A549 (cell line): ENCODE data around the gene MGAT2. TPM values are rescaled to one million over a fixed set of nuclear protein-coding genes. Genes with fewer than 3 reads are reported as not detected.

Experiments used
- ATAC-seq, 2 experiments: fragments of 200-7000 bp in 1 of 2; fragments of >200 bp in 1 of 2; cut with Nextera tagmentation in 1 of 2; cut with Tn5 transposase in 1 of 2; 3 replicates each; pipeline versions ENCODE4 v1.8.0 to v1.9.1; 2018 to 2020; ENCODE audit warnings: mild to moderate bottlenecking in 1 of 2, moderate library complexity in 1 of 2
- CTCF ChIA-PET: fragments of 300-600 bp; sonication (Branson Sonifier 250); formaldehyde crosslinking; extraction: SDS; loops from one replicate; lab custom pipeline; 2021; ENCODE audit warnings: antibody characterized with exemption, inconsistent platforms; lab: Yijun Ruan, JAX
- POLR2A ChIA-PET: fragments of 350-600 bp; formaldehyde crosslinking; extraction: SDS; loops from one replicate; lab custom pipeline; 2021; ENCODE audit warnings: antibody characterized with exemption, inconsistent platforms; lab: Yijun Ruan, JAX
- DNase-seq, 2 experiments: peaks; one replicate each; pipeline versions ENCODE4 v3.0.0 to v3.0.0-alpha.2; 2011 to 2016; ENCODE audit warnings: low read depth in 1 of 2, low spot score in 1 of 2
- FAIRE-seq: peaks from 2 replicates; lab custom pipeline; 2011; peaks lifted over from hg19 to GRCh38; lab: Jason Lieb, UNC
- H3K27ac ChIP-seq, 2 experiments: fragments of >200 bp; sonication (Bioruptor Twin); formaldehyde crosslinking; 3 replicates each; pipeline ENCODE4 v1.5.1; 2016 to 2017
- H3K4me1 ChIP-seq: fragments of >200 bp; sonication (Bioruptor Twin); formaldehyde crosslinking; 3 replicates; pipeline ENCODE4 v1.6.1; 2016
- H3K4me2 ChIP-seq: fragments of >200 bp; sonication (Bioruptor Twin); formaldehyde crosslinking; 3 replicates; pipeline ENCODE4 v1.6.1; 2016
- H3K4me3 ChIP-seq: fragments of >200 bp; sonication (Bioruptor Twin); formaldehyde crosslinking; 3 replicates; pipeline ENCODE4 v1.5.1; 2016
- H3K9me3 ChIP-seq: fragments of >200 bp; sonication (Bioruptor Twin); formaldehyde crosslinking; 3 replicates; pipeline ENCODE4 v1.6.1; 2016
- CBX2 ChIP-seq: fragments of 200-600 bp; sonication (generic); IDR thresholded peaks from 2 replicates; pipeline ENCODE4 v1.6.1; 2016; ENCODE audit warnings: low read depth, mild to moderate bottlenecking, borderline replicate concordance
- CEBPB ChIP-seq, 2 experiments: fragments of >200 bp in 1 of 2; sonication (Bioruptor Twin) in 1 of 2; formaldehyde crosslinking in 1 of 2; IDR thresholded peaks; 2 replicates each; pipeline ENCODE4 v1.6.1; 2012 to 2016
- CHD2 ChIP-seq: fragments of 150-350 bp; IDR thresholded peaks from 2 replicates; pipeline ENCODE4 v1.6.1; 2014; ENCODE audit warnings: low read length; ENCODE audit not compliant: partially characterized antibody
- EHF ChIP-seq: fragments of 250-450 bp; sonication (Bioruptor Pico); IDR thresholded peaks from 2 replicates; pipeline ENCODE4 v1.5.0; 2020; ENCODE audit warnings: mild to moderate bottlenecking
- ELK1 ChIP-seq: fragments of 150-350 bp; IDR thresholded peaks from 2 replicates; pipeline ENCODE4 v1.6.1; 2014; ENCODE audit warnings: low read depth, mild to moderate bottlenecking, low read length
- EP300 ChIP-seq, 2 experiments: fragments of >200 bp; sonication (Bioruptor Twin); formaldehyde crosslinking; IDR thresholded peaks; 2 replicates in 1 of 2; 3 replicates in 1 of 2; pipeline ENCODE4 v1.6.1; 2016 to 2017
- ESRRA ChIP-seq: fragments of 150-350 bp; IDR thresholded peaks from 2 replicates; pipeline ENCODE4 v1.6.1; 2014; ENCODE audit warnings: mild to moderate bottlenecking, low read length, borderline replicate concordance
- FOSB ChIP-seq: fragments of 250-450 bp; sonication (Bioruptor Pico); IDR thresholded peaks from 2 replicates; pipeline ENCODE4 v1.5.0; 2020; ENCODE audit warnings: mild to moderate bottlenecking, moderate library complexity
- HMGXB4 ChIP-seq: fragments of 250-450 bp; sonication (Bioruptor Pico); IDR thresholded peaks from 2 replicates; pipeline ENCODE4 v1.5.0; 2021; ENCODE audit warnings: mild to moderate bottlenecking, moderate library complexity, borderline replicate concordance
- HOXB13 ChIP-seq: fragments of 250-450 bp; sonication (Bioruptor Pico); IDR thresholded peaks from 2 replicates; pipeline ENCODE4 v1.5.0; 2020; ENCODE audit warnings: low read depth, mild to moderate bottlenecking, moderate library complexity
- JUNB ChIP-seq: fragments of >200 bp; sonication (Bioruptor Twin); formaldehyde crosslinking; IDR thresholded peaks from 2 replicates; pipeline ENCODE4 v1.6.1; 2016
- KDM1A ChIP-seq: fragments of 200-600 bp; sonication (generic); IDR thresholded peaks from 2 replicates; pipeline ENCODE4 v1.6.1; 2016; ENCODE audit warnings: low read depth, mild to moderate bottlenecking
- KDM5A ChIP-seq: fragments of 200-600 bp; sonication (generic); IDR thresholded peaks from 2 replicates; pipeline ENCODE4 v1.6.1; 2016; ENCODE audit warnings: antibody characterized with exemption, mild to moderate bottlenecking
- MAFK ChIP-seq: fragments of 450-650 bp; IDR thresholded peaks from 2 replicates; pipeline ENCODE4 v1.6.1; 2014; ENCODE audit not compliant: partially characterized antibody
- MYC ChIP-seq: IDR thresholded peaks from 2 replicates; pipeline ENCODE4 v1.6.1; 2012; ENCODE audit warnings: mild to moderate bottlenecking, inconsistent platforms, low read length, improper control_type of control experiment, borderline replicate concordance
- PHF8 ChIP-seq: fragments of 200-600 bp; sonication (generic); IDR thresholded peaks from 2 replicates; pipeline ENCODE4 v1.6.1; 2016; ENCODE audit warnings: low read depth, mild to moderate bottlenecking, antibody characterized with exemption, moderate library complexity, borderline replicate concordance
- POLR2AphosphoS2 ChIP-seq: conservative IDR thresholded peaks from 2 replicates; pipeline ENCODE4 v1.6.1; 2012; ENCODE audit warnings: low read length, improper control_type of control experiment, inconsistent platforms
- RCOR1 ChIP-seq: fragments of 150-350 bp; IDR thresholded peaks from 2 replicates; pipeline ENCODE4 v1.6.1; 2014; ENCODE audit warnings: antibody characterized with exemption, low read length, low read depth
- SMC3 ChIP-seq: fragments of >200 bp; sonication (Bioruptor Twin); formaldehyde crosslinking; IDR thresholded peaks from 3 replicates; pipeline ENCODE4 v1.6.1; 2018; ENCODE audit warnings: inconsistent platforms
- TP53 ChIP-seq: fragments of 250-450 bp; sonication (Bioruptor Pico); IDR thresholded peaks from 2 replicates; pipeline ENCODE4 v1.5.0; 2021; ENCODE audit warnings: mild to moderate bottlenecking, moderate library complexity
- ZC3H11A ChIP-seq: fragments of 450-650 bp; IDR thresholded peaks from 2 replicates; pipeline ENCODE4 v1.6.1; 2014; ENCODE audit warnings: antibody characterized with exemption, mild to moderate bottlenecking
- ZNF302 ChIP-seq: fragments of 250-450 bp; sonication (Bioruptor Pico); IDR thresholded peaks from 2 replicates; pipeline ENCODE4 v1.9.0; 2021; ENCODE audit warnings: inconsistent platforms, mild to moderate bottlenecking, moderate library complexity
- ZSCAN20 ChIP-seq: fragments of 250-450 bp; sonication (Bioruptor Pico); IDR thresholded peaks from 2 replicates; pipeline ENCODE4 v1.8.0; 2022; ENCODE audit warnings: mild to moderate bottlenecking, moderate library complexity
- WGBS: methylation state at CpG from one replicate; pipeline ENCODE4 v1.1.6; 2017; ENCODE audit errors: missing lambda C conversion rate; 5-methylcytosine and 5-hydroxymethylcytosine counted together
- polyA plus RNA-seq, 4 experiments: library from polyadenylated mRNA; depleted of rRNA in 3 of 4; stranded (reverse); fragments of >200 nt; fragmentation: RNase III in 1 of 4; extraction: RNeasy Plus Mini Kit Qiagen cat#74134 plus additional on column Dnase treatment in 1 of 4; gene quantifications; 2 replicates in 3 of 4; 3 replicates in 1 of 4; pipeline ENCODE4 v1.2.3, GENCODE V29; 2011 to 2017
- TF ChIP-seq, protein P1 (sequence below): fragments of >200 bp; sonication (Bioruptor Twin); formaldehyde crosslinking; IDR thresholded peaks from 3 replicates; pipeline ENCODE4 v1.6.1; 2016
- TF ChIP-seq, protein P2 (sequence below): fragments of 250-450 bp; sonication (Bioruptor Pico); IDR thresholded peaks from 2 replicates; pipeline ENCODE4 v1.5.0; 2020; ENCODE audit warnings: low read depth, mild to moderate bottlenecking, moderate library complexity
- TF ChIP-seq, protein P3 (sequence below): IDR thresholded peaks from 2 replicates; pipeline ENCODE4 v1.6.1; 2012

MGAT2 gene
- polyA plus RNA-seq, 2 of the 4 experiments (the other 2 are of a cell fraction) = 27.0 to 35.6 TPM

GRCh38 chr14:49640540-49641417 is 20.2 kb downstream of the MGAT2 start:
- FAIRE-seq = no peak
- H3K4me1 ChIP-seq = peaks cover 34% of the 10 kb centered on the region
- ChIA-PET CTCF (interaction anchor here (0.5 to 1.5 kb wide), 3 partner anchors 9 to 213 kb away, joined by 3 to 5 read pairs (median 3); no protein-coding TSS in a partner anchor), POLR2A (interaction anchor here (1.5 kb wide), 1 partner anchor 212 kb away, joined by 6 read pairs; the partner anchor contains the start of gene NEMF)
- H3K4me3 ChIP-seq = no peak overlapping the region
- 92% methylated on average over 7 of the region's 7 CpGs for WGBS
- peak in 1 of 2 experiments; percentile 9; a peak in 2 of 6 replicates for ATAC-seq
- peak overlapping the region in 1 of 2 experiments; percentile 34; a peak in 1 of 6 replicates for H3K27ac ChIP-seq
- H3K4me2 ChIP-seq = peak overlapping the region; percentile 44; the same call in 2 of the 3 replicates
- TF ChIP-seq CEBPB (IDR thresholded peaks at IDR 0.05) (peak; percentile 75 to 84; a peak in 3 of 4 replicates), ESRRA (no peak)
- no peak for DNase-seq
- no peaks in the 10 kb centered on the region for H3K9me3 ChIP-seq

- Histone ChIP-seq H3K9me3 (no peaks in the 10 kb centered on the region), H3K27ac (peak overlapping the region; percentile 17 to 49; a peak in 4 of 6 replicates), H3K4me3 (no peak overlapping the region), H3K4me1 (peaks cover 25% of the 10 kb centered on the region), H3K4me2 (peak overlapping the region; percentile 44)
- POLR2A ChIA-PET = interaction anchor here (0.6 to 1.5 kb wide), 2 partner anchors 22 to 211 kb away, joined by 5 to 6 read pairs; partner anchors contain the start of genes NEMF and RPL36AL
- no peak for TF ChIP-seq POLR2AphosphoS2
- no peak for TF ChIP-seq FOSB (CRISPR knock-in tag)
- no peak for TF ChIP-seq CHD2
- TF ChIP-seq, protein P1, sequence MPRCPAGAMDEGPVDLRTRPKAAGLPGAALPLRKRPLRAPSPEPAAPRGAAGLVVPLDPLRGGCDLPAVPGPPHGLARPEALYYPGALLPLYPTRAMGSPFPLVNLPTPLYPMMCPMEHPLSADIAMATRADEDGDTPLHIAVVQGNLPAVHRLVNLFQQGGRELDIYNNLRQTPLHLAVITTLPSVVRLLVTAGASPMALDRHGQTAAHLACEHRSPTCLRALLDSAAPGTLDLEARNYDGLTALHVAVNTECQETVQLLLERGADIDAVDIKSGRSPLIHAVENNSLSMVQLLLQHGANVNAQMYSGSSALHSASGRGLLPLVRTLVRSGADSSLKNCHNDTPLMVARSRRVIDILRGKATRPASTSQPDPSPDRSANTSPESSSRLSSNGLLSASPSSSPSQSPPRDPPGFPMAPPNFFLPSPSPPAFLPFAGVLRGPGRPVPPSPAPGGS = no peak
- TF ChIP-seq KDM5A = no peak
- TF ChIP-seq ZSCAN20 (CRISPR knock-in tag) = no peak
- TF ChIP-seq EHF = no peak
- 43% methylated on average over 8 of the region's 8 CpGs for WGBS
- no peak for FAIRE-seq
- CTCF ChIA-PET = interaction anchor here (1.5 to 1.7 kb wide), 2 partner anchors 8 to 14 kb away, joined by 5 read pairs; no protein-coding TSS in a partner anchor
- no peak for DNase-seq
- peak; percentile 39 to 58; a peak in 4 of 6 replicates for ATAC-seq
These were observed 21.1 kb downstream of the MGAT2 start for GRCh38 chr14:49641697-49642129.

DNA sequence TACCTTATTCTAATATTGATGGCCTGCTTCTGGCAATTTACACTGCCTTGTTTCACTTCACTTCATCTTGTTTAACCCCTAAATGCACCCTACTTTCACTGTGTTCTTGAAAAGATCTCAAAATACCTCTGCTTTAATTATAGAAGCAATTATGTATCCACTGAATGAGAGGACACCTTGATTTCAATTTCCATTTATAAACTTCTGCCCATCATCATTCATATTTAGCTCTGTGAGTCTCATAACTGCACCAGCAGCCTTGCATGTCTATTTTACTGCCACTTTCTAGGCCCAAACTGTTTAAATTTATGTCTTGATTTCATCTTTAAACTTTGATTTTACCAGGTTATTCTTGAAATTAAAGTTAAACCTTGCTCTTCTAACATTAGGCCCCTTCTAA is 21.6 kb downstream of the MGAT2 start:
- DNase-seq (no peak), ATAC-seq (no peak), FAIRE-seq (no peak)
- H3K27ac ChIP-seq = peak overlapping the region; percentile 17 to 49; a peak in 4 of 6 replicates
- POLR2A ChIA-PET = interaction anchor here (0.6 to 1.5 kb wide), 2 partner anchors 22 to 210 kb away, joined by 5 to 6 read pairs; partner anchors contain the start of genes NEMF and RPL36AL
- CTCF ChIA-PET = interaction anchor here (1.5 to 1.7 kb wide), 2 partner anchors 8 to 13 kb away, joined by 5 read pairs; no protein-coding TSS in a partner anchor
- no peak overlapping the region for H3K4me3 ChIP-seq
- peaks cover 21% of the 10 kb centered on the region for H3K4me1 ChIP-seq
- TF ChIP-seq HMGXB4 (CRISPR knock-in tag) (no peak), ELK1 (no peak), MYC (no peak), ZC3H11A (no peak), MAFK (no peak), ZNF302 (no peak), HOXB13 (CRISPR knock-in tag) (no peak), PHF8 (no peak), SMC3 (no peak), TP53 (CRISPR knock-in tag) (no peak), KDM1A (no peak), ESRRA (no peak), JUNB (no peak), EP300 (IDR thresholded peaks at IDR 0.05) (no peak), RCOR1 (no peak), CBX2 (no peak)
- TF ChIP-seq, protein P2, sequence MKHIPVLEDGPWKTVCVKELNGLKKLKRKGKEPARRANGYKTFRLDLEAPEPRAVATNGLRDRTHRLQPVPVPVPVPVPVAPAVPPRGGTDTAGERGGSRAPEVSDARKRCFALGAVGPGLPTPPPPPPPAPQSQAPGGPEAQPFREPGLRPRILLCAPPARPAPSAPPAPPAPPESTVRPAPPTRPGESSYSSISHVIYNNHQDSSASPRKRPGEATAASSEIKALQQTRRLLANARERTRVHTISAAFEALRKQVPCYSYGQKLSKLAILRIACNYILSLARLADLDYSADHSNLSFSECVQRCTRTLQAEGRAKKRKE (CRISPR knock-in tag) = no peak
- TF ChIP-seq, protein P3, sequence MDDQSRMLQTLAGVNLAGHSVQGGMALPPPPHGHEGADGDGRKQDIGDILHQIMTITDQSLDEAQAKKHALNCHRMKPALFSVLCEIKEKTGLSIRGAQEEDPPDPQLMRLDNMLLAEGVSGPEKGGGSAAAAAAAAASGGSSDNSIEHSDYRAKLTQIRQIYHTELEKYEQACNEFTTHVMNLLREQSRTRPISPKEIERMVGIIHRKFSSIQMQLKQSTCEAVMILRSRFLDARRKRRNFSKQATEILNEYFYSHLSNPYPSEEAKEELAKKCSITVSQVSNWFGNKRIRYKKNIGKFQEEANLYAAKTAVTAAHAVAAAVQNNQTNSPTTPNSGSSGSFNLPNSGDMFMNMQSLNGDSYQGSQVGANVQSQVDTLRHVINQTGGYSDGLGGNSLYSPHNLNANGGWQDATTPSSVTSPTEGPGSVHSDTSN = no peak
- peak overlapping the region; percentile 44 for H3K4me2 ChIP-seq
- H3K9me3 ChIP-seq = no peaks in the 10 kb centered on the region
